HCT116 (cell line): Measurements from ENCODE around the gene MRFAP1L1. TPM values are rescaled to one million over a fixed set of nuclear protein-coding genes. Genes with fewer than 3 reads are reported as not detected.
"Not testable (repeated sequence)": the region's sequence is repeated elsewhere in the genome, so short reads cannot be mapped to it uniquely, and the experiment has no call there.

Experiments used
- ATAC-seq: fragments of 200-7000 bp; cut with Tn5 transposase; 2 replicates; pipeline ENCODE4 v1.9.1; 2020; ENCODE audit warnings: mild to moderate bottlenecking, moderate library complexity
- BruUV-seq: library from RNA; stranded (reverse); fragments of 400-500 nt; replicated peaks from 2 replicates; lab custom pipeline; 2021; lab: Mats Ljungman, UMichigan
- CTCF ChIA-PET: fragments of 300-600 bp; sonication (Branson Sonifier 250); formaldehyde crosslinking; loops from one replicate; lab custom pipeline; 2021; ENCODE audit warnings: antibody characterized with exemption; lab: Charles Lee
- POLR2A ChIA-PET: fragments of 300-600, 350-600 bp; sonication (Branson Sonifier 250); formaldehyde crosslinking; loops from one replicate; lab custom pipeline; 2021; ENCODE audit warnings: antibody characterized with exemption; lab: Charles Lee
- RAD21 ChIA-PET, 2 experiments: fragments of 300-600 bp; sonication (Branson Sonifier 250); formaldehyde crosslinking; loops; one replicate each; lab custom pipeline; 2023; ENCODE audit warnings: low total read pairs in 2 of 2; ENCODE audit not compliant: uncharacterized antibody in 2 of 2, unreplicated experiment in 2 of 2, low non-redundant PET in 1 of 2; lab: Charles Lee
- DNase-seq: peaks from one replicate; pipeline ENCODE4 v3.0.0-alpha.2; 2010; ENCODE audit warnings: low read depth, low spot score
- H2AFZ ChIP-seq: fragments of 200-600 bp; shearing (Covaris generic), sonication (generic); 2 replicates; pipeline ENCODE4 v1.6.1; 2017; ENCODE audit warnings: low read depth, mixed run types, mixed read lengths, antibody characterized with exemption, low read length; ENCODE audit not compliant: poor library complexity, severe bottlenecking
- H3K27ac ChIP-seq: 2 replicates; pipeline ENCODE4 v1.5.1; 2012; ENCODE audit warnings: low read depth, low read length
- H3K27me3 ChIP-seq: fragments of 200-600 bp; sonication (generic); 2 replicates; pipeline ENCODE4 v1.6.1; 2016; ENCODE audit warnings: mixed run types, low read length, mixed read lengths; ENCODE audit not compliant: insufficient read depth
- H3K36me3 ChIP-seq, 2 experiments: fragments of 200-500 bp in 1 of 2; fragments of 200-600 bp in 1 of 2; sonication (Bioruptor generic) in 1 of 2; sonication (generic) in 1 of 2; 2 replicates each; pipeline versions ENCODE4 v1.5.1 to v1.6.1; 2014 to 2016; ENCODE audit warnings: low read length in 2 of 2, inconsistent platforms in 1 of 2, mixed read lengths in 1 of 2, mixed run types in 1 of 2; ENCODE audit not compliant: insufficient read depth in 2 of 2, control insufficient read depth in 1 of 2
- H3K4me1 ChIP-seq, 2 experiments: fragments of 200-600 bp in 1 of 2; sonication (generic) in 1 of 2; 2 replicates each; pipeline versions ENCODE4 v1.5.1 to v1.6.1; 2012 to 2017; ENCODE audit warnings: low read length in 2 of 2, inconsistent platforms in 1 of 2, mild to moderate bottlenecking in 1 of 2, mixed read lengths in 1 of 2, mixed run types in 1 of 2, moderate library complexity in 1 of 2; ENCODE audit not compliant: insufficient read depth in 2 of 2, control insufficient read depth in 1 of 2
- H3K4me2 ChIP-seq: fragments of 200-600 bp; sonication (generic); 2 replicates; pipeline ENCODE4 v1.6.1; 2017; ENCODE audit warnings: mixed run types, low read length, mixed read lengths
- H3K4me3 ChIP-seq, 2 experiments: fragments of 200-600 bp in 1 of 2; sonication (generic) in 1 of 2; replicated peaks in 1 of 2; 2 replicates each; pipeline ENCODE4 v1.5.1; 2011 to 2016; ENCODE audit warnings: low read length in 2 of 2, control low read depth in 1 of 2, low read depth in 1 of 2, mild to moderate bottlenecking in 1 of 2, mixed read lengths in 1 of 2, mixed run types in 1 of 2
- H3K79me2 ChIP-seq: fragments of 200-600 bp; sonication (generic); 2 replicates; pipeline ENCODE4 v1.6.1; 2017; ENCODE audit warnings: mild to moderate bottlenecking, mixed run types, low read length, moderate library complexity, mixed read lengths; ENCODE audit not compliant: insufficient read depth
- H3K9ac ChIP-seq: fragments of 200-600 bp; sonication (generic); 2 replicates; pipeline ENCODE4 v1.6.1; 2016; ENCODE audit warnings: low read length, mixed read lengths
- H3K9me2 ChIP-seq: fragments of 200-600 bp; sonication (generic), shearing (Covaris generic); 2 replicates; pipeline ENCODE4 v1.6.1; 2017; ENCODE audit warnings: mixed run types, mild to moderate bottlenecking, moderate library complexity; ENCODE audit not compliant: insufficient read depth
- H3K9me3 ChIP-seq, 2 experiments: fragments of 200-500 bp in 1 of 2; fragments of 200-600 bp in 1 of 2; sonication (Bioruptor generic) in 1 of 2; sonication (generic) in 1 of 2; 2 replicates each; pipeline ENCODE4 v1.6.1; 2014 to 2017; ENCODE audit warnings: low read length in 2 of 2, mixed read lengths in 2 of 2, inconsistent platforms in 1 of 2, low read depth in 1 of 2, mild to moderate bottlenecking in 1 of 2, mixed run types in 1 of 2, moderate library complexity in 1 of 2; ENCODE audit not compliant: control insufficient read depth in 1 of 2, insufficient read depth in 1 of 2
- H4K20me1 ChIP-seq: fragments of 200-600 bp; sonication (generic), shearing (Covaris generic); 2 replicates; pipeline ENCODE4 v1.6.1; 2017; ENCODE audit warnings: mixed run types, mild to moderate bottlenecking, moderate library complexity; ENCODE audit not compliant: insufficient read depth
- CBX3 ChIP-seq: IDR thresholded peaks from 2 replicates; pipeline ENCODE4 v1.6.1; 2012; ENCODE audit warnings: low read depth
- EGR1 ChIP-seq: IDR thresholded peaks from 2 replicates; pipeline ENCODE4 v1.6.1; 2012; ENCODE audit warnings: low read depth
- EZH2 ChIP-seq: fragments of 200-600 bp; sonication (generic); IDR thresholded peaks from 2 replicates; pipeline ENCODE4 v1.6.1; 2017; ENCODE audit warnings: antibody characterized with exemption, mixed run types
- EZH2phosphoT487 ChIP-seq: fragments of 200-600 bp; IDR thresholded peaks from 2 replicates; pipeline ENCODE4 v1.6.1; 2018; ENCODE audit warnings: antibody characterized with exemption, borderline replicate concordance
- FOSL1 ChIP-seq: IDR thresholded peaks from 2 replicates; pipeline ENCODE4 v1.6.1; 2012; ENCODE audit warnings: low read depth
- JUND ChIP-seq: IDR thresholded peaks from 2 replicates; pipeline ENCODE4 v1.6.1; 2012
- RAD21 ChIP-seq: IDR thresholded peaks from 2 replicates; pipeline ENCODE4 v1.6.1; 2012; ENCODE audit warnings: low read depth, mild to moderate bottlenecking
- TCF7L2 ChIP-seq: IDR thresholded peaks from 2 replicates; pipeline ENCODE4 v1.7.0; 2011; ENCODE audit warnings: borderline replicate concordance, inconsistent platforms; ENCODE audit not compliant: insufficient read depth, insufficient read length; ENCODE audit errors: extremely low read depth
- intact Hi-C: fragments of 100-400 bp; cut with micrococcal nuclease; formaldehyde crosslinking; loops from 2 replicates; pipeline ENCODE4 v1.10.0; 2022
- total RNA-seq: library from RNA; stranded (reverse); gene quantifications from one replicate; pipeline ENCODE4 v1.2.1, GENCODE V29; 2021; ENCODE audit not compliant: unreplicated experiment
- TF ChIP-seq, protein P1 (sequence below): IDR thresholded peaks from 2 replicates; pipeline ENCODE4 v1.6.1; 2011; ENCODE audit warnings: mild to moderate bottlenecking, low read length, moderate library complexity; ENCODE audit not compliant: insufficient replicate concordance; ENCODE audit errors: extremely low read depth
- TF ChIP-seq, protein P2 (sequence below): IDR thresholded peaks from 2 replicates; pipeline ENCODE4 v1.6.1; 2012

The MRFAP1L1 gene
- total RNA-seq, 1 experiment from 2014 or later: 43.0 TPM

DNA sequence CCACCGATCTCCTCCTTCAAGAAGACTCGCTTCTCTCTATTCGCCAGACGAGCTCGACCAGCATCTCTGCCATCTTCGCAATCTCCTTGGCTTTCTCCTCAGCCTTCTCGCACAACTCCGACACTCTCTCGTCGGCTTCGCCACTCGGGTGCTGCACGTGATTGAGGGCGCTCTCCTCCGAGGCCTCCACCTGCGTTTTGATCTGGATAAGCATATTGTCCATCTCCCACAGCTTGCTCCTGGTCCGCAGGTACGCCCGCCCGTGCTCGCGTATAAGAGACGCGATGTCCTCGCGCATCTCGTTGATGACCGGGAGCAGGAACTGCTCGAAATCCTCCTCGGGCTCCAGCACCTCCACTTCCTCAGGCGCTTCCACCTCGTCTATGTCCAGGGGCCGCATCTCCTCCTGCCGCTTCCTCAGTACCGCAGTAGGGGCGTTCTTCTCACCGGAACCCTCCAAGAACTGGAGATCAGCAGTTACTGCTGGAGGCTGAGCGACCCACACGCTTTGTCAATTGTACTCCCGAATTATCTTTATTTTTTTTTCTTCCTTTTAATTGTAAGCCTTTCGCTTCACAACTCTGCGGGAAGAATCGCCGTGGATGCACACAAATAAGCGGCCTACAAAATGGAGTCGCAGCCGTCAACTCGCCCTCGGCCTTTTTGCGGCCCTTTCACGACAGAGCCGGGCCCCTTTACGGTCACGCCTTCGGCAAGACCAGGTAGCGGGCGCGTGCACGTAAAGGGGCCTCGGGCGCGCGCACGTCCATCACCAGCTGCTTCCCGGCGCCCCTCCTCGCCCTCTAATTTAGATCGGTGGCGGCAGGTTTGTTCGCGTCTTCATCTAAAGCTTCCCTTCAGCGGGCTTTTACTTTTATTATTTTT, at the start of gene MRFAP1L1 (continued):
- TF ChIP-seq, protein P1, sequence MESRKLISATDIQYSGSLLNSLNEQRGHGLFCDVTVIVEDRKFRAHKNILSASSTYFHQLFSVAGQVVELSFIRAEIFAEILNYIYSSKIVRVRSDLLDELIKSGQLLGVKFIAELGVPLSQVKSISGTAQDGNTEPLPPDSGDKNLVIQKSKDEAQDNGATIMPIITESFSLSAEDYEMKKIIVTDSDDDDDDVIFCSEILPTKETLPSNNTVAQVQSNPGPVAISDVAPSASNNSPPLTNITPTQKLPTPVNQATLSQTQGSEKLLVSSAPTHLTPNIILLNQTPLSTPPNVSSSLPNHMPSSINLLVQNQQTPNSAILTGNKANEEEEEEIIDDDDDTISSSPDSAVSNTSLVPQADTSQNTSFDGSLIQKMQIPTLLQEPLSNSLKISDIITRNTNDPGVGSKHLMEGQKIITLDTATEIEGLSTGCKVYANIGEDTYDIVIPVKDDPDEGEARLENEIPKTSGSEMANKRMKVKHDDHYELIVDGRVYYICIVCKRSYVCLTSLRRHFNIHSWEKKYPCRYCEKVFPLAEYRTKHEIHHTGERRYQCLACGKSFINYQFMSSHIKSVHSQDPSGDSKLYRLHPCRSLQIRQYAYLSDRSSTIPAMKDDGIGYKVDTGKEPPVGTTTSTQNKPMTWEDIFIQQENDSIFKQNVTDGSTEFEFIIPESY: peak; percentile 27
- TF ChIP-seq JUND (no peak), RAD21 (no peak), EGR1 (no peak), FOSL1 (no peak), EZH2phosphoT487 (no peak), EZH2 (no peak), CBX3 (peak; percentile 80)
- TF ChIP-seq, protein P2, sequence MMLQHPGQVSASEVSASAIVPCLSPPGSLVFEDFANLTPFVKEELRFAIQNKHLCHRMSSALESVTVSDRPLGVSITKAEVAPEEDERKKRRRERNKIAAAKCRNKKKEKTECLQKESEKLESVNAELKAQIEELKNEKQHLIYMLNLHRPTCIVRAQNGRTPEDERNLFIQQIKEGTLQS: no peak

GRCh38 chr4:6758728-6759127, 49.1 kb upstream of the MRFAP1L1 start:
- TF ChIP-seq TCF7L2: no peak
- H4K20me1 ChIP-seq: no peaks in the 10 kb centered on the region
- H3K4me3 ChIP-seq: no peak overlapping the region
- RAD21 ChIA-PET: no interaction called here
- H2AFZ ChIP-seq: no peak overlapping the region
- H3K79me2 ChIP-seq: no peaks in the 10 kb centered on the region
- DNase-seq (no peak), ATAC-seq (no peak)
- BruUV-seq: no TSS peak
- POLR2A ChIA-PET: no interaction called here
- 0 out of 2 replicates have a peak overlapping the region, but pooled peaks have one; percentile 5 for H3K4me2 ChIP-seq
- no peaks in the 10 kb centered on the region for H3K9me3 ChIP-seq
- CTCF ChIA-PET: no interaction called here
- intact Hi-C loops: no loop called here
- H3K4me1 ChIP-seq: peaks cover 0 to 11% of the 10 kb centered on the region in 2 experiments; a peak in 2 of 4 replicates
- H3K9me2 ChIP-seq: no peaks in the 10 kb centered on the region
- no peaks in the 10 kb centered on the region for H3K36me3 ChIP-seq
- no peaks in the 10 kb centered on the region for H3K27me3 ChIP-seq
- H3K9ac ChIP-seq: no peak overlapping the region
- H3K27ac ChIP-seq: no peak overlapping the region

GRCh38 chr4:6756345-6756744, 46.7 kb upstream of the MRFAP1L1 start:
- BruUV-seq, H4K20me1 ChIP-seq, CTCF ChIA-PET: not testable (repeated sequence)

More at GRCh38 chr4:6756345-6756744, 46.7 kb upstream of the MRFAP1L1 start:
- H3K9me2 ChIP-seq, H3K27ac ChIP-seq, POLR2A ChIA-PET, H3K36me3 ChIP-seq, H3K79me2 ChIP-seq, RAD21 ChIA-PET, H3K9ac ChIP-seq, ATAC-seq, DNase-seq, H3K9me3 ChIP-seq, H3K4me3 ChIP-seq, H2AFZ ChIP-seq, H3K27me3 ChIP-seq, H3K4me2 ChIP-seq, intact Hi-C loops: not testable (repeated sequence)
- peaks cover 0 to 25% of the 10 kb centered on the region in 2 experiments; a peak in 3 of 4 replicates for H3K4me1 ChIP-seq
